ENCODE data around the gene ZNF146.
A peak's percentile ranks its signal among the peaks of the same experiment; 100 is the strongest.
"Not testable (repeated sequence)": the region's sequence is repeated elsewhere in the genome, so short reads cannot be mapped to it uniquely, and the experiment has no call there.

The ZNF146 gene

GRCh38 chr19:36214386-36215275 lies at the start of gene ZNF146, which contains the start of gene ZNF565:
Gene ZNF146 (plus strand): TSS chr19:36215106. CDS start chr19:36236441, 21,335 bp downstream.
Gene ZNF565 (minus strand): TSS chr19:36214665. CDS start chr19:36201985, 12,680 bp downstream.
- DNase-seq = peak; percentile 85

- no peak for DNase-seq
Measured at GRCh38 chr19:36169084-36169760, 45.7 kb upstream of the ZNF146 start.

- DNase-seq = no peak
Measured at GRCh38 chr19:36172852-36173251, 42.1 kb upstream of the ZNF146 start.

- not testable (repeated sequence) for DNase-seq
Measured at GRCh38 chr19:36173846-36174245, 41.1 kb upstream of the ZNF146 start.

GRCh38 chr19:36179077-36179476 lies 35.8 kb upstream of the ZNF146 start:
- DNase-seq = not testable (repeated sequence)

- no peak for DNase-seq
Measured at GRCh38 chr19:36182612-36183244, 32.2 kb upstream of the ZNF146 start.

GRCh38 chr19:36183245-36183628 lies 31.7 kb upstream of the ZNF146 start:
- no peak for DNase-seq

- not testable (repeated sequence) for DNase-seq
Measured at GRCh38 chr19:36186722-36187121, 28.2 kb upstream of the ZNF146 start.

- DNase-seq = no peak
Measured at GRCh38 chr19:36196249-36196648, 18.7 kb upstream of the ZNF146 start.

GRCh38 chr19:36198119-36198518 lies 16.8 kb upstream of the ZNF146 start:
- DNase-seq = no peak

- DNase-seq = no peak
Measured at GRCh38 chr19:36201684-36202083, 13.2 kb upstream of the ZNF146 start.

- DNase-seq = no peak
Measured at GRCh38 chr19:36203293-36203692, 11.6 kb upstream of the ZNF146 start.

GRCh38 chr19:36207605-36208252 lies 7.2 kb upstream of the ZNF146 start:
- DNase-seq = no peak

- DNase-seq = no peak
Measured at GRCh38 chr19:36209372-36209771, 5.5 kb upstream of the ZNF146 start.

- DNase-seq = no peak
Measured at GRCh38 chr19:36210497-36210896, 4.4 kb upstream of the ZNF146 start.

- DNase-seq = no peak
Measured at GRCh38 chr19:36212895-36213294, 2.0 kb upstream of the ZNF146 start.

GRCh38 chr19:36215276-36216123 lies 594 bp downstream of the ZNF146 start:
- DNase-seq = no peak

- no peak for DNase-seq
Measured at GRCh38 chr19:36221474-36221873, 6.6 kb downstream of the ZNF146 start.

- no peak for DNase-seq
Measured at GRCh38 chr19:36222503-36222902, 7.6 kb downstream of the ZNF146 start.

- DNase-seq = no peak
Measured at GRCh38 chr19:36225219-36225892, 10.4 kb downstream of the ZNF146 start.

- not testable (repeated sequence) for DNase-seq
Measured at GRCh38 chr19:36233626-36234025, 18.7 kb downstream of the ZNF146 start.
